DND-41 (cell line): Measurements from ENCODE around the gene RARG.

Source experiments
- ATAC-seq: fragments of 200-7000 bp; cut with Tn5 transposase; 3 replicates; pipeline ENCODE4 v1.9.1; 2021; ENCODE audit warnings: low read depth; ENCODE audit not compliant: insufficient read depth
- DNase-seq: peaks from one replicate; pipeline ENCODE4 v3.0.0-alpha.2; 2020
- H2AFZ ChIP-seq: 2 replicates; pipeline ENCODE4 v1.6.0; 2012; ENCODE audit warnings: low read depth, low read length
- H3K27ac ChIP-seq: 2 replicates; pipeline ENCODE4 v1.5.1; 2012; ENCODE audit warnings: low read length, inconsistent platforms
- H3K27me3 ChIP-seq: fragments of 200-600 bp; sonication (generic); 2 replicates; pipeline ENCODE4 v1.6.0; 2012; ENCODE audit warnings: low read length, mild to moderate bottlenecking, inconsistent platforms; ENCODE audit not compliant: insufficient read depth, poor library complexity
- H3K36me3 ChIP-seq: 2 replicates; pipeline ENCODE4 v1.5.1; 2012; ENCODE audit warnings: low read length, inconsistent platforms; ENCODE audit not compliant: insufficient read depth
- H3K4me1 ChIP-seq: 2 replicates; pipeline ENCODE4 v1.5.1; 2012; ENCODE audit warnings: mild to moderate bottlenecking, low read length; ENCODE audit not compliant: insufficient read depth
- H3K4me2 ChIP-seq: 2 replicates; pipeline ENCODE4 v1.6.0; 2012; ENCODE audit warnings: mild to moderate bottlenecking, moderate library complexity, low read length, inconsistent platforms; ENCODE audit not compliant: insufficient read depth
- H3K4me3 ChIP-seq, 2 experiments: fragments of 200-600 bp in 1 of 2; shearing (Covaris generic) in 1 of 2; 2 replicates each; pipeline ENCODE4 v1.5.1; 2012 to 2016; ENCODE audit warnings: inconsistent platforms in 2 of 2, low read length in 2 of 2, mild to moderate bottlenecking in 2 of 2, low read depth in 1 of 2, moderate library complexity in 1 of 2
- H3K79me2 ChIP-seq: 2 replicates; pipeline ENCODE4 v1.6.0; 2012; ENCODE audit warnings: low read length, inconsistent platforms; ENCODE audit not compliant: insufficient read depth
- H3K9ac ChIP-seq: 2 replicates; pipeline ENCODE4 v1.6.0; 2012; ENCODE audit warnings: low read depth, mild to moderate bottlenecking, inconsistent platforms, low read length, moderate library complexity
- H3K9me3 ChIP-seq: 2 replicates; pipeline ENCODE4 v1.5.1; 2012; ENCODE audit warnings: low read length, moderate library complexity, mild to moderate bottlenecking, inconsistent platforms; ENCODE audit not compliant: insufficient read depth, severe bottlenecking
- H4K20me1 ChIP-seq: 2 replicates; pipeline ENCODE4 v1.6.0; 2012; ENCODE audit warnings: low read length; ENCODE audit not compliant: insufficient read depth
- EZH2 ChIP-seq: IDR thresholded peaks from 3 replicates; pipeline ENCODE4 v1.6.1; 2012; ENCODE audit warnings: borderline replicate concordance, low read depth, mild to moderate bottlenecking, moderate library complexity, low read length, inconsistent platforms; ENCODE audit not compliant: severe bottlenecking
- TF ChIP-seq, protein P1 (sequence below): IDR thresholded peaks from 2 replicates; pipeline ENCODE4 v1.5.1; 2012; ENCODE audit warnings: borderline replicate concordance, low read length, moderate library complexity, mild to moderate bottlenecking; ENCODE audit not compliant: poor library complexity, severe bottlenecking; ENCODE audit errors: extremely low read depth

Gene RARG

DNA sequence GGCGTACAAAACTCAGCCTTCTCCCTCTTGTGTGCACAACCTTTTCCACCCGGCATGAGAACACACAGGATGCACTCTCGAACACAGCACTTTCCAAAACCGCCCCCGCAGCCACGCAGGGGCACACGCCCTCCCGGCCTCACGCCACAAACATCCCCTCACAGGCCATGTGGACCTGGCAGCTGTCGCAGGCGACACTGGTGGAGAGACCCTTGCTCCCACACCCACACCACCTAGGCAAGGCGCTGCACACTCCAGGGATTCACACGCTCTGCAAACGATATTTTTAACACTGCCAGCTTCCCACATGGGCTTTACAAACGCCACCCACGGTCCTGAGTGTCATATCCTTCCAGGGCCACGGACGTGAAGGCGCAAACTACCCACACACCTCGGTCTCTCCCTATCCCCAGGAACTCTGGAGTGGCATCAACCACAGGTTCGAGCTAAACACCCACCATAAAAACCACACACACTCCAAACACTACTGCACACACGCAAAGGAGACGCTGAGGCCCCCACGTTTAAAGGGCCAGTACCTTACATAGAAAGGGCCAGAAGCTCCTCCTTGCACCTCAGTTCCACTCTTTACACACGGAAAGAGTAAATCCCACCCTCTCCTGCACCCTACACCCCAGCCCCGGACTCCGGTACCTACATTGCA is 12.6 kb downstream of the RARG start:
- H3K4me2 ChIP-seq, result peak overlapping the region; percentile 93
- no peak overlapping the region for H3K27ac ChIP-seq
- H3K27me3 ChIP-seq, result peaks cover 18% of the 10 kb centered on the region
- ATAC-seq (no peak), DNase-seq (no peak)
- H4K20me1 ChIP-seq, result no peaks in the 10 kb centered on the region
- H3K9ac ChIP-seq, result peak overlapping the region; percentile 67; the same call in 1 of the 2 replicates
- no peaks in the 10 kb centered on the region for H3K79me2 ChIP-seq
- no peaks in the 10 kb centered on the region for H3K9me3 ChIP-seq
- no peaks in the 10 kb centered on the region for H3K36me3 ChIP-seq
- peaks cover 45% of the 10 kb centered on the region for H3K4me1 ChIP-seq
- peak overlapping the region in 1 of 2 experiments; percentile 82; a peak in 2 of 4 replicates for H3K4me3 ChIP-seq
- no peak overlapping the region for H2AFZ ChIP-seq
- TF ChIP-seq, protein P1, sequence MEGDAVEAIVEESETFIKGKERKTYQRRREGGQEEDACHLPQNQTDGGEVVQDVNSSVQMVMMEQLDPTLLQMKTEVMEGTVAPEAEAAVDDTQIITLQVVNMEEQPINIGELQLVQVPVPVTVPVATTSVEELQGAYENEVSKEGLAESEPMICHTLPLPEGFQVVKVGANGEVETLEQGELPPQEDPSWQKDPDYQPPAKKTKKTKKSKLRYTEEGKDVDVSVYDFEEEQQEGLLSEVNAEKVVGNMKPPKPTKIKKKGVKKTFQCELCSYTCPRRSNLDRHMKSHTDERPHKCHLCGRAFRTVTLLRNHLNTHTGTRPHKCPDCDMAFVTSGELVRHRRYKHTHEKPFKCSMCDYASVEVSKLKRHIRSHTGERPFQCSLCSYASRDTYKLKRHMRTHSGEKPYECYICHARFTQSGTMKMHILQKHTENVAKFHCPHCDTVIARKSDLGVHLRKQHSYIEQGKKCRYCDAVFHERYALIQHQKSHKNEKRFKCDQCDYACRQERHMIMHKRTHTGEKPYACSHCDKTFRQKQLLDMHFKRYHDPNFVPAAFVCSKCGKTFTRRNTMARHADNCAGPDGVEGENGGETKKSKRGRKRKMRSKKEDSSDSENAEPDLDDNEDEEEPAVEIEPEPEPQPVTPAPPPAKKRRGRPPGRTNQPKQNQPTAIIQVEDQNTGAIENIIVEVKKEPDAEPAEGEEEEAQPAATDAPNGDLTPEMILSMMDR, result no peak
- peak; percentile 91 for TF ChIP-seq EZH2

DNA sequence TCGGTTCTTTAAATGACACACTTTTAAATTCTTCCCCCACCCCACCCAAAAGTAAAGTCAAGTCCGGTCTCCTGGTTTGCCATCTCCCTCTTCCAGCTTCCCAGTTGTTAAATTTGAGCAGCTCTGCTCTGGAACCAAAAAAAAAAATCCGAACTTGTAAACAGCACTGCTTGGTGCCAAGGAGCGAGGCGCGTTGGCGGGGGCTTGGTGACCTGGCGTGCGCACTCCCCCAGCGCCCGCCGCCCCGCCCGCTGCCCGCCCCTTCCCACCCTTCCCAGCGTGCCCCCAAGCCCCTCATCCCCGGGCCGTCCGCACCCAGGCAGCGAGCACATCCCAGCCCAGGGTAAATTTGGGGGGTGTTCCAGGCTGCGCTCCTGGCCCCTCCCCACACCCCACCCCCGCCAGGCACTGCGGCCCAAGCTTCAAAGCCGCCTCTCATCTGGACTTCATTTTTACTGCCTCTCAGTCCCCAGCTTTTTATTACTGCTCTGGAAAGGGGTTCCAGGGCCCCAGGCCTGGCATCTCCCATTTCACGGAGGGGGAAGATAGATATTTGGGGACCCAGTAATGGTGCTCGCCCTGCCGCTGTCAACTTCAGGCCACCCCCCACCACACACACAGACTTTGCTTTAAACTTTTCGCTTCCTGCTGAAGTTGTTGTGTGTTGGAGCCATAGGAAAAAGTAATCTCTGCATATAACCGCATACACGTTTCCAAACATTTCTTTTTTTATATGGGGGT is 13.3 kb downstream of the RARG start:
- no peak overlapping the region for H3K27ac ChIP-seq
- no peak overlapping the region for H3K9ac ChIP-seq
- H3K4me2 ChIP-seq, result no peak overlapping the region
- ATAC-seq (no peak), DNase-seq (no peak)
- H3K36me3 ChIP-seq, result no peaks in the 10 kb centered on the region
- TF ChIP-seq, protein P1, result no peak
- no peak for TF ChIP-seq EZH2
- no peak overlapping the region for H2AFZ ChIP-seq
- H3K79me2 ChIP-seq, result no peaks in the 10 kb centered on the region
- H3K4me3 ChIP-seq, result no peak overlapping the region
- no peaks in the 10 kb centered on the region for H4K20me1 ChIP-seq
- H3K4me1 ChIP-seq, result peaks cover 38% of the 10 kb centered on the region
- no peaks in the 10 kb centered on the region for H3K9me3 ChIP-seq
- H3K27me3 ChIP-seq, result peaks cover 18% of the 10 kb centered on the region

DNA sequence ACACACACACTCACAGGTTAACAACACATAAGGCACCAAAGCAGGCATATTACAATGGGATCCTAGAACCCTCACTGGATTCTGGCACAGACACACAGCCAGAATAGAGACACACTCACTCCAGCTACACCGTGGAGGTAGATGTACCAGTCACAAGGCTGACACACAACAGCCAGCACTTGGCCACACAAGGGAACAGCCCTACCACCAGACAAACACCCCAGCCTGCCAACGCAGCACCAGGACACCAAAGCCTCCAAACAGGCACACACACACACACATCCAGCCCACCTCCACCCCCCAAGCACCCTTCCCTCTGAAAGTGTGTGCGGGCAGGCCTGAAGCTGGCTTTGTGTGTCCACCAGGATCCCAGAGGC is 14.1 kb downstream of the RARG start:
- DNase-seq (no peak), ATAC-seq (no peak)
- H2AFZ ChIP-seq, result no peak overlapping the region
- no peaks in the 10 kb centered on the region for H3K79me2 ChIP-seq
- H3K4me2 ChIP-seq, result no peak overlapping the region
- H3K9ac ChIP-seq, result no peak overlapping the region
- no peak for TF ChIP-seq EZH2
- TF ChIP-seq, protein P1, result no peak
- no peaks in the 10 kb centered on the region for H3K36me3 ChIP-seq
- H3K4me1 ChIP-seq, result peaks cover 38% of the 10 kb centered on the region
- no peaks in the 10 kb centered on the region for H4K20me1 ChIP-seq
- H3K4me3 ChIP-seq, result no peak overlapping the region
- peaks cover 18% of the 10 kb centered on the region for H3K27me3 ChIP-seq
- no peak overlapping the region for H3K27ac ChIP-seq
- no peaks in the 10 kb centered on the region for H3K9me3 ChIP-seq
